ENCODE data around the gene PCDHB11.
"Not testable (repeated sequence)": the region's sequence is repeated elsewhere in the genome, so short reads cannot be mapped to it uniquely, and the experiment has no call there.

The PCDHB11 gene

DNA sequence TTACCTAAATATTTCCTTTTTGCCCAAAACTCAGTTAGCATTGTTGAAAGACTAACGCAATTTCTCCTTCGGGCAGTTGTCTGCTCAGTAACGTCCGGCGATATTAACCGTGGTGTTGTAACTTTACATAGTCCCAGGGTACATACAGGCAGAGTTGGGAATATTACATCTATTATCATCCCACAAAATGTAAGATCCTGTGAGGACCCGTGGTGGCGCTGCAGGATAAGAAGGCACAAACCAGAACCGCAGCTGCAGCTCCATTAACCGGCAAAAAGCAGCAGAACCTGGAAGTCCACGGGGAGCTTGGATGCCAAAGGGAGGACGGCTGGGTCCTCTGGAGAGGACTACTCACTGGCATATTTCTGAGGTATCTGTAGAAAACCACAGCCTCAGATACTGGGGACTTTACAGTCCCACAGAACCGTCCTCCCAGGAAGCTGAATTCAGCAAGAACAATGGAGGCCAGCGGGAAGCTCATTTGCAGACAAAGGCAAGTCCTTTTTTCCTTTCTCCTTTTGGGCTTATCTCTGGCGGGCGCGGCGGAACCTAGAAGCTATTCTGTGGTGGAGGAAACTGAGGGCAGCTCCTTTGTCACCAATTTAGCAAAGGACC is 21.7 kb upstream of the PCDHB11 start, which contains the start of gene PCDHB8:
TSS of gene PCDHB8 (plus strand) at position 214 of the 615 bp plus-strand sequence. CDS start at position 459, 245 bp downstream.
- not testable (repeated sequence) for H3K36me3 Mint-ChIP-seq; H3K4me1 Mint-ChIP-seq; H3K4me3 Mint-ChIP-seq; H3K27ac Mint-ChIP-seq; DNase-seq; ATAC-seq (replicated peaks)
- Mint-ChIP-seq H3K27me3 (peaks cover 31 to 36% of the 10 kb centered on the region in 2 donors), H3K9me3 (peaks cover 11 to 14% of the 10 kb centered on the region in 2 donors)

- H3K9me3 Mint-ChIP-seq; H3K4me3 Mint-ChIP-seq; H3K27ac Mint-ChIP-seq; DNase-seq; ATAC-seq (replicated peaks); H3K36me3 Mint-ChIP-seq; H3K4me1 Mint-ChIP-seq: not testable (repeated sequence)
- peaks cover 27 to 31% of the 10 kb centered on the region in 2 donors for H3K27me3 Mint-ChIP-seq
These were observed 20.1 kb upstream of the PCDHB11 start for GRCh38 chr5:141179371-141179770.

DNA sequence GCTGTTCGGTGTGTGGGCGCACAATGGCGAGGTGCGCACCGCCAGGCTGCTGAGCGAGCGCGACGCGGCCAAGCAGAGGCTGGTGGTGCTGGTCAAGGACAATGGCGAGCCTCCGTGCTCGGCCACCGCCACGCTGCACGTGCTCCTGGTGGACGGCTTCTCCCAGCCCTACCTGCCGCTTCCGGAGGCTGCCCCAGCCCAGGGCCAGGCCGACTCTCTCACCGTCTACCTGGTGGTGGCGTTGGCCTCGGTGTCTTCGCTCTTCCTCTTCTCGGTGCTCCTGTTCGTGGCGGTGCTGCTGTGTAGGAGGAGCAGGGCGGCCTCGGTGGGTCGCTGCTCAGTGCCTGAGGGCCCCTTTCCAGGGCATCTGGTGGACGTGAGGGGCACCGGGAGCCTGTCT is 19.6 kb upstream of the PCDHB11 start:
- not testable (repeated sequence) for H3K4me1 Mint-ChIP-seq; ATAC-seq (replicated peaks); H3K4me3 Mint-ChIP-seq; H3K9me3 Mint-ChIP-seq; DNase-seq
- peak overlapping the region; percentile 42 for H3K27ac Mint-ChIP-seq
- peaks cover 8 to 13% of the 10 kb centered on the region in 2 donors for H3K36me3 Mint-ChIP-seq
- H3K27me3 Mint-ChIP-seq: peaks cover 32 to 33% of the 10 kb centered on the region in 2 donors

DNA sequence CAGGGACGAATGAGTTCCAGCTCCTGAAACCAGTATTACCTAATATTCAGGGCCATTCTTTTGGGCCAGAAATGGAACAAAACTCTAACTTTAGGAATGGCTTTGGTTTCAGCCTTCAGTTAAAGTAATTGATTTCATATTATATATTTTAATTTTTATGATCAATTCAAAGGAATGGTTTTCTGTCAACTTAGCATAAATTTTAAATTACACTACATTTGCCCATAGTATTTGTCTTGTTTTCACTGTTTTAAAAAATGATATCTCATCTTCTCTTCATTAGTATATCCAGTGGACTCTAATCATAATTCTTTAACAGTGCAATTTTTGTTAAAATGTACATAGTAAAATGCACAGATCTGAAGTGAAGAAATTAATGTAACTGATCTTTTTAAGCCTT is 19.1 kb upstream of the PCDHB11 start:
- Mint-ChIP-seq H3K4me1 (peaks cover 0 to 2% of the 10 kb centered on the region in 2 donors), H3K4me3 (no peak overlapping the region), H3K9me3 (peaks cover 8 to 10% of the 10 kb centered on the region in 2 donors), H3K36me3 (peaks cover 8 to 13% of the 10 kb centered on the region in 2 donors), H3K27ac (peak overlapping the region; percentile 42), H3K27me3 (peaks cover 36 to 37% of the 10 kb centered on the region in 2 donors)
- ATAC-seq (replicated peaks) (no peak), DNase-seq (no peak)

- peaks cover 50 to 52% of the 10 kb centered on the region in 2 donors for H3K27me3 Mint-ChIP-seq
- DNase-seq (no peak), ATAC-seq (replicated peaks) (no peak)
- peaks cover 5 to 6% of the 10 kb centered on the region in 2 donors for H3K4me1 Mint-ChIP-seq
- peaks cover 13 to 16% of the 10 kb centered on the region in 2 donors for H3K36me3 Mint-ChIP-seq
- H3K27ac Mint-ChIP-seq: peak within 1 kb of the TSS; percentile 79
- H3K4me3 Mint-ChIP-seq: no peak within 1 kb of the TSS
- peaks cover 13 to 14% of the 10 kb centered on the region in 2 donors for H3K9me3 Mint-ChIP-seq
These were observed 17.2 kb upstream of the PCDHB11 start, which contains the start of gene PCDHB16 for GRCh38 chr5:141182248-141182647. TSS of gene PCDHB16 (plus strand) at chr5:141182387. CDS start at chr5:141182560, 173 bp downstream.

- H3K4me3 Mint-ChIP-seq: peak overlapping the region; percentile 25 to 39
- H3K27ac Mint-ChIP-seq; H3K4me1 Mint-ChIP-seq; DNase-seq; ATAC-seq (replicated peaks): not testable (repeated sequence)
- H3K9me3 Mint-ChIP-seq: peaks cover 17 to 20% of the 10 kb centered on the region in 2 donors
- H3K27me3 Mint-ChIP-seq: peaks cover 62 to 67% of the 10 kb centered on the region in 2 donors
- H3K36me3 Mint-ChIP-seq: peaks cover 19 to 21% of the 10 kb centered on the region in 2 donors
These were observed 15.1 kb upstream of the PCDHB11 start for GRCh38 chr5:141184117-141184855.

DNA sequence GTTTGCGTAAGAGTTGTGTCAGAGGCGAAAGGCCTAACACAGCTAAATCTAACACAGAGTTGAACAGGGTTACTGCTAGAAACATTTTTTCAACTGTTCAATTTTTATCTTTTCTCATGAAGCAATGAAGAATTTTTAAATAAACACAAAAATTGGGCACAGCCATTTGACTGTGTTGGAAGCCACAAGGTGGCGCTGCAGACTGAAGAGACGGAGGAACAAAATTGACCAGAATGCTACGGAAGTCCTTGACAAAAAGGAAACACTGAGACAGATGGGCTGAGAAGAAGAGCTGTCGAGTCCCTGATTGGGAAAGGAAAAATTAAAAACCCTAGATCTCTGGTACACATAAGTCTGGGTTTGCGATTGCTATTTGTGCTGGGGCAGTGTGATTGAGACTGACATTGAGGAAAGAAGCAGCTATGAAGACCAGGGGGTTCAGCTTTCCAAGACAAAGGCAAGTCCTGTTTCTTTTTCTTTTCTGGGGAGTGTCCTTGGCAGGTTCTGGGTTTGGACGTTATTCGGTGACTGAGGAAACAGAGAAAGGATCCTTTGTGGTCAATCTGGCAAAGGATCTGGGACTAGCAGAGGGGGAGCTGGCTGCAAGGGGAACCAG is 12.4 kb upstream of the PCDHB11 start, which contains the start of gene PCDHB9:
TSS of gene PCDHB9 (plus strand) at position 265 of the 616 bp plus-strand sequence. CDS start at position 423, 158 bp downstream.
- H3K9me3 Mint-ChIP-seq: peaks cover 21 to 24% of the 10 kb centered on the region in 2 donors
- ATAC-seq (replicated peaks): no peak
- H3K27me3 Mint-ChIP-seq: peaks cover 67 to 77% of the 10 kb centered on the region in 2 donors
- no peak within 1 kb of the TSS for H3K27ac Mint-ChIP-seq
- H3K36me3 Mint-ChIP-seq: peaks cover 16 to 27% of the 10 kb centered on the region in 2 donors
- peaks cover 6 to 7% of the 10 kb centered on the region in 2 donors for H3K4me1 Mint-ChIP-seq
- no peak for DNase-seq
- H3K4me3 Mint-ChIP-seq: peak within 1 kb of the TSS; percentile 65 to 67

- not testable (repeated sequence) for ATAC-seq (replicated peaks); H3K4me1 Mint-ChIP-seq; H3K4me3 Mint-ChIP-seq; DNase-seq; H3K27ac Mint-ChIP-seq
- Mint-ChIP-seq H3K27me3 (peaks cover 63 to 75% of the 10 kb centered on the region in 2 donors), H3K9me3 (peaks cover 14 to 27% of the 10 kb centered on the region in 2 donors), H3K36me3 (peaks cover 13 to 26% of the 10 kb centered on the region in 2 donors)
These were observed 10.7 kb upstream of the PCDHB11 start for GRCh38 chr5:141188682-141189081.

DNA sequence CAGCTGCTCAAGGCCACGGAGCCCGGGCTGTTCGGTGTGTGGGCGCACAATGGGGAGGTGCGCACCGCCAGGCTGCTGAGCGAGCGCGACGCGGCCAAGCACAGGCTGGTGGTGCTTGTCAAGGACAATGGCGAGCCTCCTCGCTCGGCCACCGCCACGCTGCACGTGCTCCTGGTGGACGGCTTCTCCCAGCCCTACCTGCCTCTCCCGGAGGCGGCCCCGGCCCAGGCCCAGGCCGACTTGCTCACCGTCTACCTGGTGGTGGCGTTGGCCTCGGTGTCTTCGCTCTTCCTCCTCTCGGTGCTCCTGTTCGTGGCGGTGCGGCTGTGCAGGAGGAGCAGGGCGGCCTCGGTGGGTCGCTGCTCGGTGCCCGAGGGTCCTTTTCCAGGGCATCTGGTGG is 10.3 kb upstream of the PCDHB11 start:
- H3K4me3 Mint-ChIP-seq; H3K4me1 Mint-ChIP-seq; H3K27ac Mint-ChIP-seq; DNase-seq; ATAC-seq (replicated peaks): not testable (repeated sequence)
- H3K27me3 Mint-ChIP-seq: peaks cover 64 to 74% of the 10 kb centered on the region in 2 donors
- H3K36me3 Mint-ChIP-seq: peaks cover 13 to 26% of the 10 kb centered on the region in 2 donors
- peaks cover 14 to 27% of the 10 kb centered on the region in 2 donors for H3K9me3 Mint-ChIP-seq

DNA sequence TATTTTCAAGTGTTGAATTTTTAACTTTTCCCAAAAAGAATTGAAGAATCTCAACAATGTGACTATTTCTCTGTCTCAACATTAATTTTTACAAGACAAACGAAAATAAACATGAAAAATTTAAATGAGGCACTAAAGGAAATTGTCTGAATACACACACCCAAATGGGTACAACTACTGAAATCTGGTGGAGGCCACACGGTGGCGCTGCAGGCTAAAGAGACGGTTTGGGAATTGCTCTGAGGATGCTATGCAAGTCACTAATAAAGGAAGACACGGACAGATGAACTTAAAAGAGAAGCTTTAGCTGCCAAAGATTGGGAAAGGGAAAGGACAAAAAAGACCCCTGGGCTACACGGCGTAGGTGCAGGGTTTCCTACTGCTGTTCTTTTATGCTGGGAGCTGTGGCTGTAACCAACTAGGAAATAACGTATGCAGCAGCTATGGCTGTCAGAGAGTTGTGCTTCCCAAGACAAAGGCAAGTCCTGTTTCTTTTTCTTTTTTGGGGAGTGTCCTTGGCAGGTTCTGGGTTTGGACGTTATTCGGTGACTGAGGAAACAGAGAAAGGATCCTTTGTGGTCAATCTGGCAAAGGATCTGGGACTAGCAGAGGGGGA is 7.2 kb upstream of the PCDHB11 start, which contains the start of gene PCDHB10:
TSS of gene PCDHB10 (plus strand) at position 244 of the 616 bp plus-strand sequence. CDS start at position 444, 200 bp downstream.
- ATAC-seq (replicated peaks): no peak
- no peak within 1 kb of the TSS for H3K4me3 Mint-ChIP-seq
- peaks cover 42 to 48% of the 10 kb centered on the region in 2 donors for H3K27me3 Mint-ChIP-seq
- H3K9me3 Mint-ChIP-seq: peaks cover 19 to 24% of the 10 kb centered on the region in 2 donors
- peaks cover under 1 to 2% of the 10 kb centered on the region in 2 donors for H3K4me1 Mint-ChIP-seq
- H3K36me3 Mint-ChIP-seq: peaks cover 6 to 21% of the 10 kb centered on the region in 2 donors
- DNase-seq: no peak
- H3K27ac Mint-ChIP-seq: peak within 1 kb of the TSS; percentile 56

DNA sequence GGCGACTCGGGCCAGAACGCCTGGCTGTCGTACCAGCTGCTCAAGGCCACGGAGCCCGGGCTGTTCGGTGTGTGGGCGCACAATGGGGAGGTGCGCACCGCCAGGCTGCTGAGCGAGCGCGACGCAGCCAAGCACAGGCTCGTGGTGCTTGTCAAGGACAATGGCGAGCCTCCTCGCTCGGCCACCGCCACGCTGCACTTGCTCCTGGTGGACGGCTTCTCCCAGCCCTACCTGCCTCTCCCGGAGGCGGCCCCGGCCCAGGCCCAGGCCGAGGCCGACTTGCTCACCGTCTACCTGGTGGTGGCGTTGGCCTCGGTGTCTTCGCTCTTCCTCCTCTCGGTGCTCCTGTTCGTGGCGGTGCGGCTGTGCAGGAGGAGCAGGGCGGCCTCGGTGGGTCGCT is 5.1 kb upstream of the PCDHB11 start:
- DNase-seq; ATAC-seq (replicated peaks); H3K27ac Mint-ChIP-seq; H3K4me1 Mint-ChIP-seq; H3K4me3 Mint-ChIP-seq: not testable (repeated sequence)
- Mint-ChIP-seq H3K36me3 (peaks cover 3 to 13% of the 10 kb centered on the region in 2 donors), H3K9me3 (peaks cover 22 to 28% of the 10 kb centered on the region in 2 donors), H3K27me3 (peaks cover 38 to 42% of the 10 kb centered on the region in 2 donors)

GRCh38 chr5:141196363-141196762 is 3.1 kb upstream of the PCDHB11 start:
- Mint-ChIP-seq H3K27me3 (peaks cover 42 to 51% of the 10 kb centered on the region in 2 donors), H3K4me1 (peaks cover 0 to 2% of the 10 kb centered on the region in 2 donors), H3K27ac (no peak overlapping the region), H3K36me3 (peaks cover 3 to 13% of the 10 kb centered on the region in 2 donors), H3K9me3 (peaks cover 25 to 31% of the 10 kb centered on the region in 2 donors), H3K4me3 (no peak overlapping the region)
- no peak for ATAC-seq (replicated peaks)
- no peak for DNase-seq

DNA sequence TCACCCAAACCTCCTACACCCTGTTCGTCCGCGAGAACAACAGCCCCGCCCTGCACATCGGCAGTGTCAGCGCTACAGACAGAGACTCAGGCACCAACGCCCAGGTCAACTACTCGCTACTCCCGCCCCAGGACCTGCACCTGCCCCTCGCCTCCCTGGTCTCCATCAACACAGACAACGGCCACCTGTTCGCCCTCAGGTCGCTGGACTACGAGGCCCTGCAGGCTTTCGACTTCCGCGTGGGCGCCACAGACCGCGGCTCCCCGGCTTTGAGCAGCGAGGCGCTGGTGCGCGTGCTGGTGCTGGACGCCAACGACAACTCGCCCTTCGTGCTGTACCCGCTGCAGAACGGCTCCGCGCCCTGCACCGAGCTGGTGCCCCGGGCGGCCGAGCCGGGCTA is 1.7 kb downstream of the PCDHB11 start:
- DNase-seq; H3K4me3 Mint-ChIP-seq; H3K27ac Mint-ChIP-seq; H3K36me3 Mint-ChIP-seq; ATAC-seq (replicated peaks); H3K4me1 Mint-ChIP-seq: not testable (repeated sequence)
- Mint-ChIP-seq H3K9me3 (peaks cover 22 to 25% of the 10 kb centered on the region in 2 donors), H3K27me3 (peaks cover 41 to 45% of the 10 kb centered on the region in 2 donors)

Data from stimulated activated naive B cell treated with anti-CD40 and anti-IgM and Interleukin-4, amounts not matched to agents 10 μg/mL and 1 μg/mL and 100 μg/mL, for 72 hours (primary cell).